ENCODE data around the gene ERP44. TPM values are rescaled to one million over a fixed set of nuclear protein-coding genes. Genes with fewer than 3 reads are reported as not detected.

Gene ERP44
- total RNA-seq, 4 donors from 2014 or later, result 10.1 to 15.7 (median 13.0) TPM

DNA sequence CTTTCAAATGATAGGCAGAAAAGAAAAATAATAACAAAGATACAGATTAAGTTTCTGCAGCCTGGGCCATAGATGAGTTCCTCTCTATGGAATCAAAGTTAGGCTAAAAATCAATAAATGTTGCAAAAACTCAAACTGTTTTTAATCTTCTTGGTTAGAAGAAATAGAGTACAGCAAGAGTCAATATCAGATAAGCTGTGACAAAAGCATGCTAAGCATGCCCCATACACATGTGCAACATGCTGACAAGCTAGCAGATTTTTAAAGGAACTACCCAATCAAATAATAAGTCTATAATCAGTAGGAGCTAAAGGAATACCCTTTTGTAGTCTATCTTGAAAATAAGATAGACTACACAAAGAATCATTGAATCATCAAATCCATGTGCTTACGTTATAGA, 6.7 kb downstream of the ERP44 start:
- DNase-seq (ENCODE audit: low spot score in 2 of 2), result no peak
- intact Hi-C loops (cut with DNase I; ENCODE audit: low total_unique reads), result no loop called here
- no peak overlapping the region for H3K4me3 ChIP-seq (ENCODE audit: low read depth, poor library complexity, severe bottlenecking)
- WGBS, 2 donors, result 97 to 100% methylated on average over 1 of the region's 1 CpG
- TF ChIP-seq, protein P1, sequence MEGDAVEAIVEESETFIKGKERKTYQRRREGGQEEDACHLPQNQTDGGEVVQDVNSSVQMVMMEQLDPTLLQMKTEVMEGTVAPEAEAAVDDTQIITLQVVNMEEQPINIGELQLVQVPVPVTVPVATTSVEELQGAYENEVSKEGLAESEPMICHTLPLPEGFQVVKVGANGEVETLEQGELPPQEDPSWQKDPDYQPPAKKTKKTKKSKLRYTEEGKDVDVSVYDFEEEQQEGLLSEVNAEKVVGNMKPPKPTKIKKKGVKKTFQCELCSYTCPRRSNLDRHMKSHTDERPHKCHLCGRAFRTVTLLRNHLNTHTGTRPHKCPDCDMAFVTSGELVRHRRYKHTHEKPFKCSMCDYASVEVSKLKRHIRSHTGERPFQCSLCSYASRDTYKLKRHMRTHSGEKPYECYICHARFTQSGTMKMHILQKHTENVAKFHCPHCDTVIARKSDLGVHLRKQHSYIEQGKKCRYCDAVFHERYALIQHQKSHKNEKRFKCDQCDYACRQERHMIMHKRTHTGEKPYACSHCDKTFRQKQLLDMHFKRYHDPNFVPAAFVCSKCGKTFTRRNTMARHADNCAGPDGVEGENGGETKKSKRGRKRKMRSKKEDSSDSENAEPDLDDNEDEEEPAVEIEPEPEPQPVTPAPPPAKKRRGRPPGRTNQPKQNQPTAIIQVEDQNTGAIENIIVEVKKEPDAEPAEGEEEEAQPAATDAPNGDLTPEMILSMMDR (IDR thresholded peaks at IDR 0.05), result no peak
- no peak for TF ChIP-seq POLR2A (IDR thresholded peaks at IDR 0.05)

GRCh38 chr9:100091650-100092049, 7.2 kb downstream of the ERP44 start:
- 65 to 72% methylated on average over 1 of the region's 1 CpG for WGBS, 2 donors
- intact Hi-C loops (cut with DNase I; ENCODE audit: low total_unique reads), result no loop called here

GRCh38 chr9:100090880-100091279, 7.9 kb downstream of the ERP44 start:
- no peak for TF ChIP-seq POLR2A (IDR thresholded peaks at IDR 0.05)
- TF ChIP-seq, protein P1 (IDR thresholded peaks at IDR 0.05), result no peak
- 96 to 97% methylated on average over 1 of the region's 1 CpG for WGBS, 2 donors
- DNase-seq (ENCODE audit: low spot score in 2 of 2), result no peak
- intact Hi-C loops (cut with DNase I; ENCODE audit: low total_unique reads), result no loop called here
- no peak overlapping the region for H3K4me3 ChIP-seq (ENCODE audit: low read depth, poor library complexity, severe bottlenecking)

More at GRCh38 chr9:100091650-100092049, 7.2 kb downstream of the ERP44 start:
- DNase-seq (ENCODE audit: low spot score in 2 of 2), result no peak
- H3K4me3 ChIP-seq (ENCODE audit: low read depth, poor library complexity, severe bottlenecking), result no peak overlapping the region
- no peak for TF ChIP-seq POLR2A (IDR thresholded peaks at IDR 0.05)
- TF ChIP-seq, protein P1 (IDR thresholded peaks at IDR 0.05), result no peak

GRCh38 chr9:100088202-100088601, 10.6 kb downstream of the ERP44 start:
- no peak for DNase-seq (ENCODE audit: low spot score in 2 of 2)
- TF ChIP-seq POLR2A (IDR thresholded peaks at IDR 0.05), result no peak
- TF ChIP-seq, protein P1 (IDR thresholded peaks at IDR 0.05), result no peak
- H3K4me3 ChIP-seq (ENCODE audit: low read depth, poor library complexity, severe bottlenecking), result no peak overlapping the region
- intact Hi-C loops (cut with DNase I; ENCODE audit: low total_unique reads), result no loop called here
- WGBS, 2 donors, result 61 to 73% methylated on average over 4 of the region's 4 CpGs

DNA sequence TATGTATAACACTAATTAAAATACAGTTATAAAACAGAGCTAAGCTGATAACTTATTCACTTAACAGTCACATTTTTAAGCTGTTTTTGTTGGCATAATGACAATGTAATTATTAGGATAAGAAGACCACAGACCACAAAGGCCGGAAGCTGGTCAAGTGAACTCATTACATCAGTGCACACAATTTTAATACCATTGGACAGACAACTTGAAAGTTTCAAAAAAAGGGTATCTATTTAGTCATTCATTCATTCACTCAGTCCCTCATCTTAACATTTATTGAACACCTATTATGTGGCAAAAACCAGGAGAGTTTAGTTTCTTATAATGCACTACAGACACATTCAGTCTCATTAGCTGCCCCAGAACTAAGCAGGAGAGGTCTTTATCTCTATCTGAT, 11.6 kb downstream of the ERP44 start:
- DNase-seq (ENCODE audit: low spot score in 2 of 2), result no peak
- WGBS, 2 donors, result 71 to 74% methylated on average over 1 of the region's 1 CpG
- H3K4me3 ChIP-seq (ENCODE audit: low read depth, poor library complexity, severe bottlenecking), result no peak overlapping the region
- no peak for TF ChIP-seq POLR2A (IDR thresholded peaks at IDR 0.05)
- TF ChIP-seq, protein P1 (IDR thresholded peaks at IDR 0.05), result no peak
- intact Hi-C loops (cut with DNase I; ENCODE audit: low total_unique reads), result no loop called here

- intact Hi-C loops (cut with DNase I; ENCODE audit: low total_unique reads), result no loop called here
- TF ChIP-seq, protein P1 (IDR thresholded peaks at IDR 0.05), result no peak
- TF ChIP-seq POLR2A (IDR thresholded peaks at IDR 0.05), result no peak
- 83 to 86% methylated on average over 3 of the region's 3 CpGs for WGBS, 2 donors
- DNase-seq (ENCODE audit: low spot score in 2 of 2), result no peak
- no peak overlapping the region for H3K4me3 ChIP-seq (ENCODE audit: low read depth, poor library complexity, severe bottlenecking)
Observed at GRCh38 chr9:100086097-100086635, 12.6 kb downstream of the ERP44 start.

Measured in lower leg skin (tissue), 4 donors.